SU-DHL-6 (cell line): ENCODE results near the gene LDHAL6B.

Source experiments
- H2AFZ ChIP-seq: fragments of 200-600 bp; sonication (generic); 2 replicates; pipeline ENCODE4 v1.6.1; 2014; ENCODE audit warnings: low read depth, mild to moderate bottlenecking, moderate library complexity, mixed read lengths, antibody characterized with exemption, low read length; ENCODE audit not compliant: severe bottlenecking
- H3F3A ChIP-seq: fragments of 200-600 bp; shearing (Covaris generic); 2 replicates; pipeline ENCODE4 v1.6.0; 2016; ENCODE audit warnings: antibody characterized with exemption, mild to moderate bottlenecking; ENCODE audit not compliant: insufficient read depth
- H3K27ac ChIP-seq: fragments of 200-600 bp; sonication (generic); 2 replicates; pipeline ENCODE4 v1.5.1; 2016; ENCODE audit warnings: low read depth, mild to moderate bottlenecking, low read length, moderate library complexity, mixed read lengths
- H3K27me3 ChIP-seq: fragments of 200-600 bp; sonication (generic), shearing (Covaris generic); 2 replicates; pipeline ENCODE4 v1.6.0; 2014; ENCODE audit warnings: mild to moderate bottlenecking, low read length
- H3K36me3 ChIP-seq: fragments of 200-600 bp; sonication (generic); 2 replicates; pipeline ENCODE4 v1.6.1; 2014; ENCODE audit warnings: mild to moderate bottlenecking, low read length, mixed read lengths
- H3K4me2 ChIP-seq: fragments of 300-600, 200-600 bp; shearing (Covaris generic), sonication (generic); 2 replicates; pipeline ENCODE4 v1.6.0; 2014; ENCODE audit warnings: low read length, low read depth, mild to moderate bottlenecking; ENCODE audit not compliant: poor library complexity, severe bottlenecking
- H3K4me3 ChIP-seq: fragments of 200-600 bp; sonication (generic); 2 replicates; pipeline ENCODE4 v1.5.1; 2014; ENCODE audit warnings: antibody characterized with exemption, low read length, mild to moderate bottlenecking, mixed read lengths; ENCODE audit not compliant: insufficient read depth, poor library complexity, severe bottlenecking
- H3K79me2 ChIP-seq: fragments of 200-600 bp; sonication (generic); 2 replicates; pipeline ENCODE4 v1.6.1; 2014; ENCODE audit warnings: mild to moderate bottlenecking, low read length, moderate library complexity; ENCODE audit not compliant: insufficient read depth
- H3K9ac ChIP-seq: fragments of 200-600 bp; sonication (generic); 2 replicates; pipeline ENCODE4 v1.7.0; 2014; ENCODE audit warnings: mild to moderate bottlenecking, low read length
- H3K9me2 ChIP-seq: fragments of 200-600 bp; sonication (generic); replicated peaks from 2 replicates; pipeline ENCODE4 v1.6.1; 2014; ENCODE audit warnings: low read length; ENCODE audit not compliant: insufficient read depth
- H3K9me3 ChIP-seq: fragments of 200-600 bp; sonication (generic); 2 replicates; pipeline ENCODE4 v1.6.1; 2014; ENCODE audit warnings: low read length, mixed read lengths; ENCODE audit not compliant: insufficient read depth
- H4K20me1 ChIP-seq: fragments of 200-600 bp; sonication (generic); 2 replicates; pipeline ENCODE4 v1.6.1; 2014; ENCODE audit warnings: low read depth, mild to moderate bottlenecking, antibody characterized with exemption, low read length, moderate library complexity, mixed read lengths
- EZH2phosphoT487 ChIP-seq: fragments of 200-600 bp; sonication (generic), shearing (Covaris generic); conservative IDR thresholded peaks from 2 replicates; pipeline ENCODE4 v1.6.1; 2018; ENCODE audit warnings: mild to moderate bottlenecking, antibody characterized with exemption, low read length, moderate library complexity, mixed read lengths
- TF ChIP-seq, protein P1 (sequence below): fragments of 200-600 bp; sonication (generic); IDR thresholded peaks from one replicate; pipeline ENCODE4 v1.5.1; 2017; ENCODE audit warnings: antibody characterized with exemption, mild to moderate bottlenecking, low read length, moderate library complexity; ENCODE audit not compliant: insufficient read depth, poor library complexity, severe bottlenecking

The LDHAL6B gene

GRCh38 chr15:59256482-59256881 is 49.8 kb downstream of the LDHAL6B start:
- TF ChIP-seq, protein P1, sequence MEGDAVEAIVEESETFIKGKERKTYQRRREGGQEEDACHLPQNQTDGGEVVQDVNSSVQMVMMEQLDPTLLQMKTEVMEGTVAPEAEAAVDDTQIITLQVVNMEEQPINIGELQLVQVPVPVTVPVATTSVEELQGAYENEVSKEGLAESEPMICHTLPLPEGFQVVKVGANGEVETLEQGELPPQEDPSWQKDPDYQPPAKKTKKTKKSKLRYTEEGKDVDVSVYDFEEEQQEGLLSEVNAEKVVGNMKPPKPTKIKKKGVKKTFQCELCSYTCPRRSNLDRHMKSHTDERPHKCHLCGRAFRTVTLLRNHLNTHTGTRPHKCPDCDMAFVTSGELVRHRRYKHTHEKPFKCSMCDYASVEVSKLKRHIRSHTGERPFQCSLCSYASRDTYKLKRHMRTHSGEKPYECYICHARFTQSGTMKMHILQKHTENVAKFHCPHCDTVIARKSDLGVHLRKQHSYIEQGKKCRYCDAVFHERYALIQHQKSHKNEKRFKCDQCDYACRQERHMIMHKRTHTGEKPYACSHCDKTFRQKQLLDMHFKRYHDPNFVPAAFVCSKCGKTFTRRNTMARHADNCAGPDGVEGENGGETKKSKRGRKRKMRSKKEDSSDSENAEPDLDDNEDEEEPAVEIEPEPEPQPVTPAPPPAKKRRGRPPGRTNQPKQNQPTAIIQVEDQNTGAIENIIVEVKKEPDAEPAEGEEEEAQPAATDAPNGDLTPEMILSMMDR: no peak
- TF ChIP-seq EZH2phosphoT487: no peak
- Histone ChIP-seq H3K27ac (no peak overlapping the region), H2AFZ (no peak overlapping the region), H3K36me3 (peaks cover 51% of the 10 kb centered on the region), H3K9ac (no peak overlapping the region), H3K9me3 (no peaks in the 10 kb centered on the region), H3K9me2 (no peaks in the 10 kb centered on the region), H4K20me1 (no peaks in the 10 kb centered on the region), H3K79me2 (peaks cover 50% of the 10 kb centered on the region), H3F3A (peaks cover 81% of the 10 kb centered on the region), H3K27me3 (no peaks in the 10 kb centered on the region), H3K4me3 (no peak overlapping the region), H3K4me2 (no peak overlapping the region)

DNA sequence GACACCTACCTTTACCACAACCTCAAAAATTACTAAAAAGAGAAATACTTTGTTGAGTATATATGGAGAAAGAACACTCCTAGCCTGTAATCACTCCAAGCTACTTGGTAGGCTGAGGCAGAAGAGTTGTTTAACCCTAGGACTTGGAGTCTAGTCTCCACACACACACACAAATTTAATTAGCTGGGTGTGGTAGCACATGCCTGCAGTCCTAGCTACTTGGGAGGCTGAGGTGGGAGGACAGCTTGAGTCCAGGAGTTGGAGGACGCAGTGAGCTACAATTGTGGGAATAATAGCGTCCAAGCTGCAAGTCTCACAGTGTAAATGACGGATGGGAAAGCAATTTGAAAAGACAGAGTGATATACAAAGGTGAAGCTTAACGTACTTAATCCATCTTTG is 50.5 kb downstream of the LDHAL6B start:
- Histone ChIP-seq H3F3A (peaks cover 79% of the 10 kb centered on the region), H3K9me3 (no peaks in the 10 kb centered on the region), H3K79me2 (peaks cover 49% of the 10 kb centered on the region), H3K4me3 (no peak overlapping the region), H3K9me2 (no peaks in the 10 kb centered on the region), H3K4me2 (no peak overlapping the region), H3K36me3 (peaks cover 49% of the 10 kb centered on the region), H4K20me1 (no peaks in the 10 kb centered on the region), H3K27ac (no peak overlapping the region), H3K9ac (no peak overlapping the region), H2AFZ (no peak overlapping the region), H3K27me3 (no peaks in the 10 kb centered on the region)
- no peak for TF ChIP-seq EZH2phosphoT487
- TF ChIP-seq, protein P1: no peak
